ENCODE data around the gene NDUFAF3. TPM values are rescaled to one million over a fixed set of nuclear protein-coding genes. Genes with fewer than 3 reads are reported as not detected.

NDUFAF3 gene
- total RNA-seq, 2 donors from 2014 or later: 32.9 to 39.1 TPM

- Mint-ChIP-seq H3K9me3 (no peaks in the 10 kb centered on the region), H3K4me3 (no peak overlapping the region), H3K27me3 (ENCODE audit: insufficient read depth) (peaks cover 25% of the 10 kb centered on the region), H3K27ac (no peak overlapping the region), H3K36me3 (ENCODE audit: low read depth) (peaks cover 18% of the 10 kb centered on the region), H3K4me1 (peaks cover 13% of the 10 kb centered on the region)
- TF ChIP-seq, protein P1, sequence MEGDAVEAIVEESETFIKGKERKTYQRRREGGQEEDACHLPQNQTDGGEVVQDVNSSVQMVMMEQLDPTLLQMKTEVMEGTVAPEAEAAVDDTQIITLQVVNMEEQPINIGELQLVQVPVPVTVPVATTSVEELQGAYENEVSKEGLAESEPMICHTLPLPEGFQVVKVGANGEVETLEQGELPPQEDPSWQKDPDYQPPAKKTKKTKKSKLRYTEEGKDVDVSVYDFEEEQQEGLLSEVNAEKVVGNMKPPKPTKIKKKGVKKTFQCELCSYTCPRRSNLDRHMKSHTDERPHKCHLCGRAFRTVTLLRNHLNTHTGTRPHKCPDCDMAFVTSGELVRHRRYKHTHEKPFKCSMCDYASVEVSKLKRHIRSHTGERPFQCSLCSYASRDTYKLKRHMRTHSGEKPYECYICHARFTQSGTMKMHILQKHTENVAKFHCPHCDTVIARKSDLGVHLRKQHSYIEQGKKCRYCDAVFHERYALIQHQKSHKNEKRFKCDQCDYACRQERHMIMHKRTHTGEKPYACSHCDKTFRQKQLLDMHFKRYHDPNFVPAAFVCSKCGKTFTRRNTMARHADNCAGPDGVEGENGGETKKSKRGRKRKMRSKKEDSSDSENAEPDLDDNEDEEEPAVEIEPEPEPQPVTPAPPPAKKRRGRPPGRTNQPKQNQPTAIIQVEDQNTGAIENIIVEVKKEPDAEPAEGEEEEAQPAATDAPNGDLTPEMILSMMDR (conservative IDR thresholded peaks at IDR 0.05): no peak
- Histone ChIP-seq H3K36me3 (ENCODE audit: control insufficient read depth, insufficient read depth, low read length) (peaks cover 33% of the 10 kb centered on the region), H3K27me3 (ENCODE audit: control insufficient read depth, insufficient read depth, low read length, poor library complexity, severe bottlenecking) (peaks cover 22% of the 10 kb centered on the region), H3K4me1 (ENCODE audit: control insufficient read depth, insufficient read depth, low read length) (peaks cover 4% of the 10 kb centered on the region), H3K27ac (ENCODE audit: low read depth, low read length) (no peak overlapping the region), H3K9me3 (ENCODE audit: control insufficient read depth, low read length) (no peaks in the 10 kb centered on the region), H3K9ac (ENCODE audit: extremely low read depth, low read length, poor library complexity, severe bottlenecking) (no peak overlapping the region), H3K4me3 (ENCODE audit: low read length) (no peak overlapping the region)
- DNase-seq: no peak
- 93 to 95% methylated on average over 3 of the region's 3 CpGs for WGBS, 2 experiments (ENCODE audit: insufficient coverage in 1 of 2, insufficient read length in 1 of 2)
Measured at GRCh38 chr3:49009396-49009795, 12.5 kb upstream of the NDUFAF3 start.

GRCh38 chr3:49012441-49013017 is 9.4 kb upstream of the NDUFAF3 start:
- Histone ChIP-seq H3K9me3 (ENCODE audit: control insufficient read depth, low read length) (no peaks in the 10 kb centered on the region), H3K9ac (ENCODE audit: extremely low read depth, low read length, poor library complexity, severe bottlenecking) (no peak overlapping the region), H3K4me1 (ENCODE audit: control insufficient read depth, insufficient read depth, low read length) (no peaks in the 10 kb centered on the region), H3K36me3 (ENCODE audit: control insufficient read depth, insufficient read depth, low read length) (peaks cover 60% of the 10 kb centered on the region), H3K27ac (ENCODE audit: low read depth, low read length) (no peak overlapping the region), H3K27me3 (ENCODE audit: control insufficient read depth, insufficient read depth, low read length, poor library complexity, severe bottlenecking) (no peaks in the 10 kb centered on the region), H3K4me3 (ENCODE audit: low read length) (no peak overlapping the region)
- H3K9me3 Mint-ChIP-seq: no peaks in the 10 kb centered on the region
- no peak overlapping the region for H3K4me3 Mint-ChIP-seq
- peaks cover 7% of the 10 kb centered on the region for H3K4me1 Mint-ChIP-seq
- no peaks in the 10 kb centered on the region for H3K27me3 Mint-ChIP-seq (ENCODE audit: insufficient read depth)
- H3K27ac Mint-ChIP-seq: no peak overlapping the region
- WGBS, 2 experiments (ENCODE audit: insufficient coverage in 1 of 2, insufficient read length in 1 of 2): 93 to 100% methylated on average over 16 to 17 of the region's 17 CpGs
- peaks cover 33% of the 10 kb centered on the region for H3K36me3 Mint-ChIP-seq (ENCODE audit: low read depth)
- DNase-seq: peak; percentile 45
- TF ChIP-seq, protein P1 (conservative IDR thresholded peaks at IDR 0.05): no peak

GRCh38 chr3:49013113-49013737 is 8.7 kb upstream of the NDUFAF3 start:
- TF ChIP-seq, protein P1 (conservative IDR thresholded peaks at IDR 0.05): no peak
- peaks cover 30% of the 10 kb centered on the region for H3K36me3 Mint-ChIP-seq (ENCODE audit: low read depth)
- H3K9ac ChIP-seq (ENCODE audit: extremely low read depth, low read length, poor library complexity, severe bottlenecking): no peak overlapping the region
- no peaks in the 10 kb centered on the region for H3K9me3 ChIP-seq (ENCODE audit: control insufficient read depth, low read length)
- DNase-seq: peak; percentile 48
- H3K4me1 Mint-ChIP-seq: peaks cover 3% of the 10 kb centered on the region
- H3K4me1 ChIP-seq (ENCODE audit: control insufficient read depth, insufficient read depth, low read length): no peaks in the 10 kb centered on the region
- H3K27ac ChIP-seq (ENCODE audit: low read depth, low read length): no peak overlapping the region
- H3K27ac Mint-ChIP-seq: no peak overlapping the region
- H3K27me3 ChIP-seq (ENCODE audit: control insufficient read depth, insufficient read depth, low read length, poor library complexity, severe bottlenecking): no peaks in the 10 kb centered on the region
- H3K27me3 Mint-ChIP-seq (ENCODE audit: insufficient read depth): no peaks in the 10 kb centered on the region
- H3K4me3 ChIP-seq (ENCODE audit: low read length): no peak overlapping the region
- H3K36me3 ChIP-seq (ENCODE audit: control insufficient read depth, insufficient read depth, low read length): peaks cover 60% of the 10 kb centered on the region
- no peaks in the 10 kb centered on the region for H3K9me3 Mint-ChIP-seq
- 95 to 97% methylated on average over 16 to 19 of the region's 19 CpGs for WGBS, 2 experiments (ENCODE audit: insufficient coverage in 1 of 2, insufficient read length in 1 of 2)
- H3K4me3 Mint-ChIP-seq: no peak overlapping the region
